Activated T-helper 2 cell treated with anti-CD3 and anti-CD28 coated beads, Interferon-gamma antibody, Interleukin-2, Interleukin-4, amounts not matched to agents 10 μg/mL and 5 μg/mL and 100 μg/mL, durations not matched to agents 14 hours and 24 hours and 36 hours (primary cell): Measurements from ENCODE around the gene COPE. TPM values are rescaled to one million over a fixed set of nuclear protein-coding genes. Genes with fewer than 3 reads are reported as not detected.

Experiments used
- DNase-seq: peaks from one replicate; pipeline ENCODE4 v3.0.0; 2021; ENCODE audit warnings: low spot score
- H3K27ac Mint-ChIP-seq: one replicate; pipeline ENCODE4 v1.8.0; 2021; ENCODE audit warnings: mixed read lengths
- H3K27me3 Mint-ChIP-seq: one replicate; pipeline ENCODE4 v1.8.0; 2021; ENCODE audit warnings: low read depth, mixed read lengths
- H3K36me3 Mint-ChIP-seq: one replicate; pipeline ENCODE4 v1.8.0; 2021; ENCODE audit warnings: low read depth, mixed read lengths
- H3K4me1 Mint-ChIP-seq: one replicate; pipeline ENCODE4 v1.8.0; 2021; ENCODE audit warnings: low read depth, mixed read lengths
- H3K4me3 Mint-ChIP-seq: one replicate; pipeline ENCODE4 v1.8.0; 2021; ENCODE audit warnings: low read depth, mild to moderate bottlenecking, moderate library complexity, mixed read lengths
- H3K9me3 Mint-ChIP-seq: one replicate; pipeline ENCODE4 v1.8.0; 2021; ENCODE audit warnings: mixed read lengths
- intact Hi-C: fragments of 100-400 bp; cut with micrococcal nuclease; formaldehyde crosslinking; loops from one replicate; pipeline ENCODE4 v1.15.1; 2023
- total RNA-seq: library from RNA; stranded (reverse); gene quantifications from 2 replicates; pipeline ENCODE4 v1.2.3, GENCODE V29; 2022

COPE gene
- total RNA-seq, 1 donor from 2014 or later = 231 TPM

DNA sequence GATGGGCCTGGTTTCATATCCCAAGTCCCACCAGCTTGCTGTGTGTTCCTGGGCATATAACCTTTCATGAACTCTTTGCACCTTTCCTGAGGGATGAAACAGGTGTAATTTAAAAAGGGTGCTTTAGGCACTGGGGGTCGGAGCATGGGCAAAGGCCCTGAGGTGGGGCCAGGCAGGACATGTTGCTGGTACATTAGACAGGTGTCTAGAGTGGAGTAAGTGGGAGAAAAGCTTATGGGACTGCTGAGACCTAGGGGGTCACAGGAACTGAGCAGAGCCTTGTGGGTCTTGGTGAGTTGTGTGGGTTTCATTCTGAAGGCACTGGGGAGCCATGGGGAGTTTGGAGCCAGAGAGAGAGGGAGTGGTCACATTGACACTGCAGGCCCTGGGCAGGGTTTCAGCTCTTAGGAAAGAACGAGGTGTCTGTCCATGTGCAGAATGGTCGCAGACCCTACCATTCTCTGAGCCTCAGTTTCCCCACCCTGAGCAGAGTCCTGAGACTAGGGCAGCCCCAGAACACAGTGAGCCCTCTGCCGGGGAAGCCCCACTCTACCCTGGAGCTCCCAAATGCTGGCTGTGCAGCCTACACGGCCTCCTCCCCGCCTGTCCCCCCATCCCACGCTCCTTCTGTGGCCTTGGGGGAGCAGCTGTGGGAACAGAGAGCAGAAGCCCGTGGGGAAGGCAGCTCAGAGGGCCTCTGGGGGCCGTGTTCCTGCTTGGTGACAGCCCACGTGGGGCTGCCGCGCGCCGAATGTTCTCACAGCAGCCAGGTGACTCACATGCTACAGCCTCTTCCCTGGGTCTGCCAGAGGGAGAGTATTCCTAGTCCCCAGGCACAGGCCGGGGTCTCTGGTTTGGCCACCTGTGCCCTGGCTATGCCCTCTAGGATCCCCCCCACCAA is 29.1 kb upstream of the COPE start:
- no peaks in the 10 kb centered on the region for H3K36me3 Mint-ChIP-seq
- no peak for DNase-seq

DNA sequence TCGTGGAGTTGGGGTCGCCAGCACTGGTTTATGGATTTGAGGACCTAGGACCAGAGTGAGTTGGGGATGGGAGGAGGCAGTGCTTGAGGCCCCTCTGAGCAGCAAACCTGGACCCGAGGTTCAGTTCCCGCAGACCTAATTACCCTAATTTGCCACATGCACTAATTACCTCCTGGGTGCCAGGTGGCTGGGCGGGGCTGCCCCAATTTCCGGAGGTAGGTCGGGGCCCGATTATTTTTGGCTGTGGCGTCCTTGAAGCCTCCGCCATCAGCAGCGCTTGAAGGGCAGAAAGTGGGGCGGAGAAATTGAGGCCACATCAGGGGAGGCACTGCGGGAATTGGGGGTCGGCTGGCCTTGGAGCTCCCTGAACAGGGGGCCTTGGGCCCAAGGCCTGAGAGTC is 27.7 kb upstream of the COPE start:
- intact Hi-C loops = no loop called here
- H3K36me3 Mint-ChIP-seq = no peaks in the 10 kb centered on the region
- H3K27ac Mint-ChIP-seq = no peak overlapping the region
- no peaks in the 10 kb centered on the region for H3K9me3 Mint-ChIP-seq
- peaks cover 7% of the 10 kb centered on the region for H3K27me3 Mint-ChIP-seq
- H3K4me3 Mint-ChIP-seq = no peak overlapping the region
- no peak for DNase-seq
- H3K4me1 Mint-ChIP-seq = no peaks in the 10 kb centered on the region

More for the DNA sequence above, 29.1 kb upstream of the COPE start:
- Mint-ChIP-seq H3K27ac (no peak overlapping the region), H3K4me1 (no peaks in the 10 kb centered on the region), H3K9me3 (no peaks in the 10 kb centered on the region), H3K4me3 (no peak overlapping the region), H3K27me3 (peaks cover 2% of the 10 kb centered on the region)
- intact Hi-C loops = no loop called here

DNA sequence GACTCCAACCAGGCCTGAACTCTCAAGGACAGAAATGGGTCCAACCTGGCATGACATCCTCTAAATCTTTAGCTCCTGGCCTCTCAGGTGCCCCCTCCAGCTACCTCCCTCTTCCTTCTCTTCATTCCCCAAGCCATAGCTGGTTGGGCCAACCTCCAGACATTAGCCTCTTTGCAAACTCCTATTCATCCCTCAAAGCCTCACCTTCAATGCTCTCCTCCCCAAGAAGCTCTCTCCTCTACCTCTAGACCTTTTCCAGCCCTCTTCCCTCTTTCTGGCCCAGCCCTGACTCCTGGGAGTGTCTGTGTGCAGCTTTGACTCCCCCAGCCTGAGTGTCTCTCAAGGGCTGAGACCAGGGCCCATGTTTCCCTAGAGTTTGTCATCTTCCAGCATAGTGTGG is 27.1 kb upstream of the COPE start:
- no peaks in the 10 kb centered on the region for H3K4me1 Mint-ChIP-seq
- H3K36me3 Mint-ChIP-seq = no peaks in the 10 kb centered on the region
- H3K9me3 Mint-ChIP-seq = no peaks in the 10 kb centered on the region
- peaks cover 13% of the 10 kb centered on the region for H3K27me3 Mint-ChIP-seq
- intact Hi-C loops = no loop called here
- no peak for DNase-seq
- no peak overlapping the region for H3K4me3 Mint-ChIP-seq
- H3K27ac Mint-ChIP-seq = no peak overlapping the region

DNA sequence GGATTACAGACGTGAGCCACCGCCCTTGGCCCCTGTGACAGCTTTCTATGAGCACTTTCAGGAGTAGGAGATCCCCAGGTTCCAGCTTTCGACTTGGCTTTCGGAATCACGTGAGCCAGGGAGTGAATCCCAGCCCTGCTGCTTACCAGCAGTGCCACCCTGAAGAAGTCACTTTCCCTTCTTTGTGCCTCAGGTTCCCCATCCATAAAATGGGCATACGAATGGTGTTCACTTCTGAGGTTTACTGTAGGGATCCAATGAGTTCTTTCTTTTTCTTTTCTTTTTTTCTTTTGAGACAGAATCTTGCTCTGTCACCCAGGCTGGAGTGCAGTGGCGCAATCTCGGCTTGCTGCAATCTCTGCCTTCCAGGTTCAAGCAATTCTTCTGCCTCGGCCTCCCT is 26.1 kb upstream of the COPE start:
- DNase-seq = no peak
- no peak overlapping the region for H3K27ac Mint-ChIP-seq
- H3K4me1 Mint-ChIP-seq = peaks cover 2% of the 10 kb centered on the region
- H3K9me3 Mint-ChIP-seq = no peaks in the 10 kb centered on the region
- intact Hi-C loops = no loop called here
- H3K27me3 Mint-ChIP-seq = peaks cover 16% of the 10 kb centered on the region
- H3K4me3 Mint-ChIP-seq = no peak overlapping the region
- H3K36me3 Mint-ChIP-seq = no peaks in the 10 kb centered on the region

DNA sequence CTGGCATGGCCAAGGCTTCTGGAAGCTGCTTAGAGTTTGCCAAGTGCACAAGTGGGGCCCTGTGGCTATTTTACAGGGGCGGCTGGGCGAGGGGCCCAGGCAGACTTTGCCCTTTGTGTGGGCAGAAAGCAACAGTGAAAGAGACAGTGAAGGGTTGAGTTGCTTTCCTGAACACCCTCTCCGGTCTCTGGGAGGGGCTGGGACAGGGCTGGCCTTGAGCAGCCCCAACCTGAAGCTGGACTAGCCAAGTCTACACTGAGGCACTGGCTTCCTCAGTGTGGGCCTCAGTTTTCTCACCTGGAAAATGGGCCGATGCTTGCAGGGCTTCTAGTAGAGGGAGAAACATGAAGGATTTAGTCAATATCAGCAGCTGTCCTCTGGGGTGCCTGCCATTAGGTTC is 24.3 kb upstream of the COPE start:
- no peak for DNase-seq
- H3K9me3 Mint-ChIP-seq = no peaks in the 10 kb centered on the region

DNA sequence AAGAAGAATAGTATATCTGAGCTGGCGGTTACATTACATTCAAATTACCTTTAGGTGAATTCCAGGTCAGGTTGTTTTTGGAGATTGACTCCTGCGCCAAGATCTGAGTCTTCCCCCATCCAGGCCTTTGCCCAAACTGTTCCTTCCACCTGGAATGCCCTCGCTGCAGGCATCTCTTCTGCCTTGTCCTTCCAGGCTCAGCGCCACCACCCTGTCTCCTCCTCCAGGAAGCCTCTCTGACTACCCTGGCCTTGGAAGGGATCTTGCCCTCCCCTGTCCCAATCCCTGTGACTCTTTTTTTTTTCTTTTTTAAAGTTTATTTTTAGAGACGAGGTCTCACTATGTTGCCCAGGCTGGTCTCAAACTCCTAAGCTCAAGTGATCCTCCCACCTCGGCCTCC is 23.5 kb upstream of the COPE start:
- Mint-ChIP-seq H3K27me3 (peaks cover 30% of the 10 kb centered on the region), H3K9me3 (no peaks in the 10 kb centered on the region), H3K4me1 (peaks cover 2% of the 10 kb centered on the region), H3K36me3 (no peaks in the 10 kb centered on the region), H3K4me3 (no peak overlapping the region), H3K27ac (no peak overlapping the region)
- intact Hi-C loops = no loop called here
- DNase-seq = no peak

More for the DNA sequence above, 24.3 kb upstream of the COPE start:
- Mint-ChIP-seq H3K27me3 (peaks cover 29% of the 10 kb centered on the region), H3K36me3 (no peaks in the 10 kb centered on the region), H3K27ac (no peak overlapping the region), H3K4me3 (no peak overlapping the region), H3K4me1 (peaks cover 2% of the 10 kb centered on the region)
- intact Hi-C loops = no loop called here

DNA sequence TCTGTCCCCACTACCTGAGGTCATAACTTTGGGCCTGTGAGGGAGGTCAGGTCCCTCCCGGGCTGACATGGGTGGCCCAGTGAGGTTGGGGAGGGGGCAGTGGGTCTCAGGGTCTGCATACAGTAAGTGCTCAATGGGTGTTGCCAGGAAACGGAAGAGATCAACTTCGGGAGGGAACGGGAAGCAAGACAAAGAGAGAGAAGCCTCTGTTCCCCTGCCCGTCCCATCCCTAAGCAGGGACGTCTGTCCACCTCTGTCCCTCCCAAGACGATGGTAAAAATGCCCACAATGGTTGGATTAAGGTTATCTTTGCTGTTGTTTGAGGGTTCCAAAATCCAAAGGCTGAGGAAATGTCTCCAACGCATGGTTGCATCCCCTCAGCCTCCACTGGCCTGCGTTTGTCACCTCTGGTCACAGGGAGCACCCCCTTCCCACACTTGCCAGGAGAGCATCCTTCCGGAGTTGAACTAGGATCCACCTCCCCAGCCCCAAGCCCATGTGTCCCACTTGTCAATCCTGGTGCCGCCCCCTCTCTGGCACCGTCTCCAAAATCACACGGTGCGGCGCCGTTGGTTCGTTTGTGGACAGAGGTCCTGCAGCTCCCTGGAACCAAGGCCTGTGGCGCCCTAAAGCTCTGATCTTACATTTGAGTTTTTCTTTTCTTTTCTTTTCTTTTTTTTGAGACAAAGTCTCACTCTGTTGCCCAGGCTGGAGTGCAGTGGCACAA is 22.6 kb upstream of the COPE start:
- Mint-ChIP-seq H3K4me3 (no peak overlapping the region), H3K36me3 (no peaks in the 10 kb centered on the region)
- intact Hi-C loops = loop anchor here (2.0 kb wide), 1 partner anchor 23 kb away; the partner anchor contains the start of genes COPE and DDX49

DNA sequence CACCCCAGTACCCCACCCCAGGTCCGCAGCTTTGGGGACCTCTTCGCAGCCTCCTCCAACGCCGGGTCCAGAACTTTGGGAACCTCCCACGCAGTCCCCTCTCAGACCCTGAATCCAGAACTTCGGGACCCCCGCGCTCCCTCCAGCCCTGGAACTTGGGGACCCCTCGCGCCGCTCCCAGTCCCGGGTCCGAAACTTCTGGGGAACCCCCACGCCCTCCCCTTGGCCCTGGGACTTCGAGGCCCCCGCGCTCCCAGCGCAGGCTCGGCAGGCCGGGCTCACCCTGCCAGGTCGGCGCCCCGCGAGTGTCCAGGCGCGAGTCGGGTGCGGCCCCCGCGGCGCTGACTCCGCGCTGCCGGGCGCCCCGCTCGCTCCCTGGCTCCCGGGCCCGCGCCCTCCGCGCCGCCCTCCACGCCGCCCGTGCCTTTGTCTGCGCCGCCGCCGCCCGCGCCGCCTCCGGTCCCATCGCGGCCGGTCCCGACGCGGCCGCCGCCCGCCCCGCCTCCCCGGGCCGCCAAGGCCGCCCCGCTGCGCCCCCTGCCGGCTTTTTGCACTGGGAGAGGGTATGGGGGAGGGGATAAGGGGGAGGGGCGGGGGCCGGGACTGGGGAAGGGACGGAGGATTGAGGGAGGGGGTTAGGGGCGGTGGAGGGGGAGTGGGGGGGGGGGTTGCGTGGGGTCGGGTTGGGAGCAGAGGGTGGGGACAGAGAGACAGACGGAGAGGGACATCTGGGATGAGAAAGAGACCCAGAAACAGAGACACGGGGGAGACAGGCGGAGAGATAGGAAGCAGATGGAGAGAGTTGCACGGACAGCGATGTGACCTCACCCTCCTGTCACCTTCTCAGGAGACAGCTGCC is 21.8 kb upstream of the COPE start, which contains the start of gene HOMER3:
Gene HOMER3, minus strand, starts transcription at position 449 of the 859 bp plus-strand sequence. CDS start 2,235 bp downstream, outside the sequence.
- DNase-seq = peak; percentile 61
- Mint-ChIP-seq H3K27ac (no peak within 1 kb of the TSS), H3K36me3 (no peaks in the 10 kb centered on the region), H3K4me1 (peaks cover 2% of the 10 kb centered on the region), H3K9me3 (no peaks in the 10 kb centered on the region), H3K27me3 (peaks cover 31% of the 10 kb centered on the region), H3K4me3 (peak within 1 kb of the TSS; percentile 51)
- intact Hi-C loops = loop anchor here (2.0 kb wide), 1 partner anchor 22 kb away; the partner anchor contains the start of genes COPE and DDX49

More for the DNA sequence above, 22.6 kb upstream of the COPE start:
- no peak overlapping the region for H3K27ac Mint-ChIP-seq
- peaks cover 2% of the 10 kb centered on the region for H3K4me1 Mint-ChIP-seq
- no peak for DNase-seq
- H3K27me3 Mint-ChIP-seq = peaks cover 33% of the 10 kb centered on the region
- H3K9me3 Mint-ChIP-seq = no peaks in the 10 kb centered on the region

DNA sequence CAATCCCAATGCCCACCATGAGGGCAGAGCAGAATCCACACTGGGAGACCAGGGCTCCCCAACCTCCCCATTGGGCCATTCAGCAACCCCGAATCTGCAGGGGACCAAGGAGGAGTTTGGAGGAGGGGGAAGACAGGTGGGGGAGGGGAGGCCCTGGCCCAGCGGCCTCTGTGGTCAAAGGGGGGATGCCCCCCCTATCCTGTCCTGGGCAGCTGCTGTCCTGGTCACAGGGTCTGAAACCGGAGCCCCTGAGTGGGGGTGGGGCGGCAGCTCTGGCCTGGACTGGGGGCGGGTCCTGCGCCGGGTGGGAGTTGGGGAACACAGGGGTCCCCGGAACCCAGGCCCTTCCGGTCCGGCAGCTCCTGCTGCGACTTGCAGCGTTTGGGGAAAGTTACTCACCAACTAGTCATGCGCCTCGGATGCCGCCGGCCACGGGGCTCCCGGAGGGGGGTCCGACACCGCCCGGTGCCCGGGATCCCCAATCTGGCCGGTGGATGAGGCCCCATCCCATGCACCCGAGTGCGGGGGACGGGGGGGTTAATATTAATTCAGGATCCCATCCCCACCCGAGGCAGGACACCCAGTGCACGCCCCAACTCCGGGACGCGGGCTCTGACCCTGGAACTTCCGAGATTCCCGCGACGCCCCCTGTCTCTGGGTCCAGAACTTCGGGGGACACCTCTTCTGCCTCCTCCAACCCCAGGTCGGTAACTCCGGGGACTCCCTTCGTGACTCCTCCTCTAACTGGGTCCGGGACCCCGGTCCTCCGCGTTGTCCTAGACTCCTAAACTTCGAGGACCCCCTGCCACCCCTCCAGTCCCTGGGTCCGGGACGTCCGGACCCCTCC is 21.0 kb upstream of the COPE start:
- peak overlapping the region; percentile 69 for H3K4me3 Mint-ChIP-seq
- no peak overlapping the region for H3K27ac Mint-ChIP-seq
- intact Hi-C loops = loop anchor here (2.0 kb wide), 1 partner anchor 21 kb away; the partner anchor contains the start of genes COPE and DDX49
- H3K27me3 Mint-ChIP-seq = peaks cover 31% of the 10 kb centered on the region
- no peaks in the 10 kb centered on the region for H3K9me3 Mint-ChIP-seq
- no peaks in the 10 kb centered on the region for H3K36me3 Mint-ChIP-seq
- H3K4me1 Mint-ChIP-seq = peaks cover 2% of the 10 kb centered on the region
- DNase-seq = no peak

DNA sequence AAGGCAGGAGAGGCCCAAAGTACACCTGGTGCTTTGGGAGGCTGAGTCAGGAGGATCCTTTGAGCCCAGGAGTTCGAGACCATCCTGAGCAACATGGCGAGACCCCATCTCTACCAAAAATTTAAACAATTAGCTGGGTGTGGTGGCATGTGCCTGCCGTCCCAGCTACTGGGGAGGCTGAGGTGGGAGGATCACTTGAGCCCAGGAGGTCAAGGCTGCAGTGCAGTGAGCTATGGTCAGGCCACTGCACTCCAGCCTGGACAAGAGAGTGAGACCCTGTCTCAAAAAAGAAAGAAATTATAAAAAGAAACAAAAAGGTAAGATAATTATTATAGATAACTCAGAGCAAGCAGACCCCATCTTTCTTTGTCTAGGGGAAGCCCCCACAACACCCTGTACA is 20.0 kb upstream of the COPE start:
- no peak overlapping the region for H3K27ac Mint-ChIP-seq
- H3K9me3 Mint-ChIP-seq = no peaks in the 10 kb centered on the region
- DNase-seq = no peak
- peaks cover 36% of the 10 kb centered on the region for H3K27me3 Mint-ChIP-seq
- H3K4me1 Mint-ChIP-seq = peaks cover 2% of the 10 kb centered on the region
- H3K36me3 Mint-ChIP-seq = no peaks in the 10 kb centered on the region
- H3K4me3 Mint-ChIP-seq = no peak overlapping the region
- intact Hi-C loops = no loop called here

DNA sequence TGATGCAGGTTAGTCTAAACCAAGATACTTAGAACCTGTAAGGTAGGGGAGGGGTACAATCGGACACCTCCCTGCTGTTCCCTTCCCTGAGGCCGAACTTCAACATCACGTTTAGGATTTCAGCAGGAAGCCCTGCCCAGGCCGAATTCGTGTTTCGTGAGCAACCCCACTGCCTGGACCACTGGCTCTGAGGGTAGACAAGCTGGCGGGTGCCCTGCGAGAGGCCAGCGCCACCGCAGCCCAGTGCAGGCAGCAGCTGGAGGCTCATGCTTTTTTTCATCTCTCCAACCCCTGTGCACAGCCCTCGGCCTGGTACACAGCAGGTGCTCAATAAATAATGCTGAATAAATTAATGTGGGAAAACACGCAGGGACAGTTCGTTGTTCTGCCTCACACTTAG is 14.1 kb upstream of the COPE start:
- no peak overlapping the region for H3K4me3 Mint-ChIP-seq
- intact Hi-C loops = no loop called here

More for the DNA sequence above, 14.1 kb upstream of the COPE start:
- H3K9me3 Mint-ChIP-seq = no peaks in the 10 kb centered on the region
- H3K27me3 Mint-ChIP-seq = peaks cover 16% of the 10 kb centered on the region
- H3K4me1 Mint-ChIP-seq = peaks cover 4% of the 10 kb centered on the region
- H3K27ac Mint-ChIP-seq = no peak overlapping the region
- no peak for DNase-seq
- H3K36me3 Mint-ChIP-seq = no peaks in the 10 kb centered on the region
